ENCODE results near the gene RBMXL2.
A peak's percentile ranks its signal among the peaks of the same experiment; 100 is the strongest.

Gene RBMXL2

DNA sequence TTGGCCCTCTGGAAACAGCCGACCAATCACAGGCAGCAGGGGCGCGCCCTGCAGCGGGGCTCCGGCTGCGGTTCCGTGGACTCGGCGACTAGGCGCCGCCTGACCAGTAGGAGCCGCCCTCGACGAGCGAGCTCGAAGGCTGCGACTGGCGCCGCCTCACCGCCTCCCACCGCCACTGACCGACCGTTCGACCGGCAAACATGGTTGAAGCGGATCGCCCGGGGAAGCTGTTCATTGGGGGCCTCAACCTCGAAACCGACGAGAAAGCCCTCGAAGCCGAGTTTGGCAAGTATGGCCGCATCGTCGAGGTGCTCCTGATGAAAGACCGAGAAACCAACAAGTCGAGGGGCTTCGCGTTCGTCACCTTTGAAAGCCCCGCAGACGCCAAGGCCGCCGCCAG, at the start of gene RBMXL2:
RBMXL2 (plus strand) TSS at position 78 of the 400 bp plus-strand sequence; CDS start at position 201, 123 bp downstream.
- no peak for DNase-seq

DNA sequence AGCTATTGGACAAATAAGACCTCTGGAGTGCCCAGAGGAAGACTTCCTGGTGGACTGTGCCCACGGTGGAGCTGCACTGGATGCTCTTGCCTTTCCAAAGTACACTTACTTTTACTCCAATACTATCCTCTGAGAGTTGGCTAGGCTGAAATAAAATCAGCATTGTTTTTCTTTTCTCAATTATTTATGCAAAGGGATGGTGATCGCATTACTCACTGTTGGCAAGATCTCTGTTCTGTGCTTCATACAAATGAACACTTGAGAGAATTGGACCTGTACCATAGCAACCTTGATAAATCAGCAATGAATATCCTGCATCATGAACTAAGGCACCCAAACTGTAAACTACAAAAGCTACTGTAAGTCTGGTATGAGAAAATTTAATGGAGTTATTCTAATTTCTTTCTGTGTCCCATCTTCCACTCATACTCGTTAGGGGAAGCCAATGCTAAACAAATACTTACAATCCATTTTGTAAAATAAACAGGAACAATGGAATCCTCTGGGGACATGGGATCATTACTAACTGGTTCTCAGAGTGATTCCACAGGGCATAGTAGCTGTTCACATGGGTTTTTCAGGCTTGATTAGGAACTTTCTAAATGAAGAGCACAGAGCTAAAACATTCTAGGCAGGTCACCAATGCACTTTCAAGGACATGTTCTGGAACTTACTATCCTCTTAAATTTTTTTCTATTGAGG, 42.2 kb upstream of the RBMXL2 start:
- DNase-seq, result no peak

DNA sequence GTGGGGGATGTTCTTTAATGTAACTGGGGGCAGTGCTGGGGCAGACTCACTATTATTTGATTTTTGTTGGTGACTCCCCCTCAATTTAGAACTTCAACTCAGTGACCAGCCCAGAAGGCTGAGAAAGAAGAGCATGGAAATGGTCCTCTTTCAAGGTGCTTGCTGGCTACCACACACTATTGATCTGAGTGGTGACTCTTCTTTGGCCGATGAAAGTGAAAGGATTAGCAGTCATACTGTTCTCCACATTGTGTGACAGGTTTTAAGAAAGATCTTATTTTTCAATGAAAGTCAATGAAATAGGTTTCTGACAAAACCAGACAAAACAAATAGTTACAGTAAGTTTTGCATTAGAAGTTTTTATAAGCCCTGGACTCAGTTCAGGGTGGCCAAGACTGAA, 38.6 kb upstream of the RBMXL2 start:
- no peak for DNase-seq

DNA sequence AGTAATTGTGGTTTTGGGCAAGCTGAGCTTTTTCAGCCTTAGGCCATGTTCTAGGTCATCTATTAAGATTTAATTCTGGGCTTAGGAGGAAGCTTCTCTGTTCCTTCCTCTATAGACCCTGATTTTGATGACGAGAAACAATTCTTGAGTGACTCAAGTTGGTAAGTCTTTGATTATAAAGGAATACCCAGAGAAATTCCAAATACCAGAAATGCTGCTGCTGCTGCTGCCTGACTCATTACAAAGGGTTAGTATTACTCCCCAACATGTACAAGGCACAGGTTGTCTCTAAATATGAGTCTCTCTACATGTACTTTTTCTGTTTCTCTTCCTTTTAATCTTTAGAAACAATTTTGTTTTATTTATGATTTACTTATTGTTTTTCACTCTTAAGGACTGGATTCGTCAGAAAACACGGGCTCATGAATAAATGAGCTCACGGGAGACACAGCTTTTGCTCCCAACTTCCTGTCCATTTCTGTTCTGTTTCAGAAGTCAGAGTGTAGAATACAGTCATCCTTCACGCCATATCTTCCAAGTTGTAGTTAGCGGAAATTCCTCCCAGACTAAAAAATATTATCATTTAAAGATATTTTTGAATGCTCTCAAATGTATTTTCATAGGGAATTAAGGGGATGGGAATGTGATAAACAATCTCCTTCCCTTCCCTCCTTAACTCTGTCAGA, 31.8 kb upstream of the RBMXL2 start:
- DNase-seq, result no peak

DNA sequence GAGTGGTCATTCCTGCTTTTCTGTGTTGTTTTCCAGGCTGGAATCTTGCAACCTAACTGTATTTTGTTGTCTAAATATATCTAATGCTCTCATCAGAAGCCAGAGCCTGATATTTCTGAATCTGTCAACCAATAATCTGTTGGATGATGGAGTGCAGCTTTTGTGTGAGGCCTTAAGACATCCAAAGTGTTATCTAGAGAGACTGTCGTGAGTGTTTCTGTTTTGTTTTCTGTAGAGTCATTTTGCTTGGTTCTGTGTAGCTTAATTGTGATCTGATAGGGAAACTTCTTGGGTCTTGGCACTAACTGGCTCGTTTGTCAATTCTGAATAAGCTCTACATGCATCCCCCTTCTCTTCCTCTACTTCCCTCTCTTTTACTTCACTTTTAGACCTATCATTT, 31.2 kb upstream of the RBMXL2 start:
- DNase-seq, result no peak

DNA sequence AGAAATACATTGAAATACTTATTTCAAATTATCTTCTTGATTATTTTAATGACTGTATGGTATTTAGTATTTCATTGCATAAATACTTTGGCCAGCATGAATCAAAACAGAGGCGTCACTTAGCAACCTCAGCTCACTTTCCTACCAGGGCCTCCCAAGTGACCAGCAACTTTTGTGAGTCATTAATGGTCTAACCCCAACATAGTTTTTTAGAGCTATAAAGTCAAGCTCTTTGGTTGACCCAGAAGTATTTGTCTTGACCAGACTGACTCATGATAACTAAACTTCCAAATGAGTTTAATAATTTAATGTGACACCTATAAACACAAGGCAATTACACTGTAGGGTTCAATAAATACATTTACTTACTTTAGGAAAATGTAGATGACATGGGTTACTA, 27.9 kb upstream of the RBMXL2 start:
- no peak for DNase-seq

DNA sequence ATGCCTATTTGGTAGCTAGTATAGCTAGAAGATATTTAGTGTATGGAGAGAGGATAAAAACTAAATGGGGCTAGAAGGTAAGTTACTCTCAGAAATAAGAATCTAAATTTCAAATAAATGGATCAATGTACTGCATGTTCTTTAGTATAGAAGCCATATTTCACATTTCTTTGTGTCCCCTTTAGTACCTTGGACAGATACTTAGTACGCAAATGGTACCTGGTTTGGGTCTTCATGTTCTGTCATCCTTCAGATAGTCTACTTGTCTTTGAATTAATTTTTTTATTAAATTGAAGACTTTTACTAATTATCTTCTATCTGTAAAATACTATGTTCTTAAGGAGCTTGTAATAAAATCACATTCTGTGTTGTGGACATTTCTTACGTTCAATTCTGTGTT, 26.3 kb upstream of the RBMXL2 start:
- DNase-seq, result no peak

DNA sequence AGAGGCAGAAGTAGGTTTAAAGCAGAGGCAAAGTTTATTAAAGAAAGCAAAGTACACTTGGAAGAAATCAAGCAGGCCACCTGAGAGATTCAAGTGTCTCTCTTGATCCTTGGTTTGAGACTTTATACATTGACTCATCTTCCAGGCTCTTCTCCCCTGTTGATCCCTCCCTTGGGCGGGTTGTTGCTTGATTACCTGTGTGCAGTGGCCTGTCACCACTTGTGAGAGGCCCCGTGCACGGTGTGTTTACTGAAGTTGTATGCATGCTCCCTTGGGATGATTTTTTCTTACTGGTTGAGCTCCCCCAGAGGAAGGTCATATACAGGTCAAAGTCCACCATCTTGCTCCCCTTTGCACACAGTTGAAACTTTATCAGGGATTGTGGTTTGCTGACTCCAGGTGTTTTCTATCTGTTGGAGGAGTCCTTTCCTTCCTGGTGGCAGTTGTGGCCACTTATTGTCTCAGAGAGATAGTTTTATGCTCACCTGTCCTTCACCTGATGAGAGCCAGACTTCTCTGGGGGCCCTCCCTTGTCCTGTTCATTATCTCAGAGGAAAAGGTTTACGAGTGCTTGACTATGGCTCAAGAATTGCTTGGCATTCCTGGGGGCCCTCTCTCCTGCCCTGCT, 16.3 kb upstream of the RBMXL2 start:
- DNase-seq, result no peak

DNA sequence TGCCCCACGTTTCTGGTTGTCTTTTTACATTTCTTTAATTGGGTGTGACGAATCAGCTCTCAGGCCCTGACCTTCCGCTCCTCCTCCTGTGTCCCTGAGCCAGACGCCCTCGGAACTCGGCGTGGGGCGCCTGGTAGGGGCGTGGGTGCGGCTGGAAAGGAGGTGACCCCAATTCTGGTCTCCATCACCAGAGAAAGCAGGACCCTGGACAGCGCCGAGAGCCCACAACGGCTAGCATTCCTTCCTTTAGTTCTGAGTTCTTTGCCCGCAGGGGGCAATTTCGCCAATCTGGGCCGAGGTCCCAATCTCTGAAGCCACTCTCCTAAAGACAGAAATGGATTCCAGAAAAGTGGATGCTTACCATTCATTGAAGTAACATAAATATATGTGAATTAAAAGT, 11.7 kb upstream of the RBMXL2 start:
- DNase-seq, result no peak

DNA sequence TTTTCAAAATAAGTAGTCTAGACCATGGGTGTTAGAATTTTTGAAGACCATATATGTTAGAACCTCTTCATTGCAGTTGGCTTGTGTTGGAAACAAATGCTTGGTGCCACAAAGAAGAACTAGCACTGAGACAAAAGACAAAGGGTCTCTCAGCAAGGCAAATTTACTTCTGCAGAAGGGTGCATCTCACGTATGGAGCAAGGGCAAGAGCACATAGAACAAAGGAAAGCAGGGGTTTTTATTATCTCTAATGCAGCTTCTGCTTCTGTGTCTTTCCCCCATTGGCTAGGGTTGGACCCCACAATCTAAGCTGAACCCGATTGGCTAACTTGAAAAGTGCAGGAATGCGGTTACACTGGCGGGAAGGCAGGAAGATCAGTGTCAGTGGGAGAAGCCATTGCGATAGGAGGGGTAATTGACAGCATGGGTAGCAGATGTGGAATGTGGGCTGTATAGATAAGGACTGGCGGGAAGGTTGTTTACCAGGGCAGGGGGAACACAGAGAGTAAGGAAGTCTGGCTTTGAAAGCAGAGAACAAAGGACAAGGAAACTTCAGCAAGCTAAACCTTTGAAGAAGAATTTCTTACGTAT, 9.2 kb upstream of the RBMXL2 start:
- DNase-seq, result no peak

DNA sequence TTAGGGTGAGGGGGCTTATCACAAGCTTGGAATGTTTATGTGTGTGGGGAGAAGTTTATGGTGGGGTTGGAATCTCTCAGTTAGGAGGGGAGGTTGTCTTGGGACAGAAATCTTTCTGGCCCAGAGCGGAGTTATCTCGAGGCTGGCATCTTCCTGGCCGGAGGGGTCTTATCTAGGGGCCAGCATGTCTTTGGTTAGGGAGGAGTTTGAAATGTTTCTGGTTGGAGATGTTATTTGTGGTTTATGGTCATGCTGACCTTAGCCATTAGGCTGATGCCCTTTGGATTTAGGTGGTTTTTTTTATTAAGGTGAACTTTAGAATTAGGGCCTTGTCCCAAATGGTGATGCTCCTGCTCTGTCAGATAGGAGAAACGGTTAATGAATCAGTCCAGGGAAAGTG, 7.9 kb upstream of the RBMXL2 start:
- no peak for DNase-seq

DNA sequence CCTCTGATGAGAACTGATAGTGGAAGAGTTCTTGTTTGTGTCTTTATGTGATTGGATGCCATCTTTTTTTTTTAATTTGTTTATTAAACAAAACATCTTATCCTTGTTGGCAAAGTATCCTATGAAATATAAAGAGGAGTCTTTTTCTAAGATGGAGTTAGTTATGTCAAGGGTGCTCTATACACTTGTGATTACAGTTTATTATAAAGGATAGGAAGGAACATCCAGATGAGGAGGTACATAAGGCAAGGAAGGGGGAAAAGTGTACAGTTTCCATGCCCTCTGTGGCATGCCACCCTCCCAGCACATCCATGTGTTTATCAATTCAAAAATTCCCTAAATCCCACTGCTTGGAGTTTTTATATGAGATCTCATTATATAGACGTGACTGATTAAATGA, 7.4 kb upstream of the RBMXL2 start:
- no peak for DNase-seq

DNA sequence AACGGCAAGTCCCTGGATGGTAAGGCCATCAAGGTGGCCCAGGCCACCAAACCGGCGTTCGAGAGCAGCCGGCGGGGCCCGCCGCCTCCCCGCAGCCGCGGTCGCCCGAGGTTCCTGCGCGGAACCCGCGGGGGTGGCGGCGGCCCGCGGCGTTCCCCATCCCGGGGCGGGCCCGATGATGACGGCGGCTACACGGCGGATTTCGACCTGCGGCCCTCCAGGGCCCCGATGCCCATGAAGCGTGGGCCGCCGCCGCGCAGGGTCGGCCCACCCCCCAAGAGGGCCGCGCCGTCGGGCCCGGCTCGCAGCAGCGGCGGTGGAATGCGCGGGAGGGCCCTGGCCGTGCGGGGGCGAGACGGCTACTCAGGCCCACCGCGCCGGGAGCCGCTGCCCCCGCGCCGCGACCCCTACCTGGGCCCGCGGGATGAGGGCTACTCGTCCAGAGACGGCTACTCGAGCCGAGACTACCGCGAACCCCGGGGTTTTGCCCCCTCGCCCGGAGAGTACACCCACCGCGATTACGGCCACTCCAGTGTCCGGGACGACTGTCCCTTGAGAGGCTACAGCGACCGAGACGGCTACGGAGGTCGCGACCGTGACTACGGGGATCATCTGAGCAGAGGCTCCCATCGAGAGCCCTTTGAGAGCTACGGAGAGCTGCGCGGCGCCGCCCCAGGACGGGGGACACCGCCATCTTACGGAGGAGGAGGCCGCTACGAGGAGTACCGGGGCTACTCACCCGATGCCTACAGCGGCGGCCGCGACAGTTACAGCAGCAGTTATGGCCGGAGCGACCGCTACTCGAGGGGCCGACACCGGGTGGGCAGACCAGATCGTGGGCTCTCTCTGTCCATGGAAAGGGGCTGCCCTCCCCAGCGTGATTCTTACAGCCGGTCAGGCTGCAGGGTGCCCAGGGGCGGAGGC, 792 bp downstream of the RBMXL2 start:
- no peak for DNase-seq

DNA sequence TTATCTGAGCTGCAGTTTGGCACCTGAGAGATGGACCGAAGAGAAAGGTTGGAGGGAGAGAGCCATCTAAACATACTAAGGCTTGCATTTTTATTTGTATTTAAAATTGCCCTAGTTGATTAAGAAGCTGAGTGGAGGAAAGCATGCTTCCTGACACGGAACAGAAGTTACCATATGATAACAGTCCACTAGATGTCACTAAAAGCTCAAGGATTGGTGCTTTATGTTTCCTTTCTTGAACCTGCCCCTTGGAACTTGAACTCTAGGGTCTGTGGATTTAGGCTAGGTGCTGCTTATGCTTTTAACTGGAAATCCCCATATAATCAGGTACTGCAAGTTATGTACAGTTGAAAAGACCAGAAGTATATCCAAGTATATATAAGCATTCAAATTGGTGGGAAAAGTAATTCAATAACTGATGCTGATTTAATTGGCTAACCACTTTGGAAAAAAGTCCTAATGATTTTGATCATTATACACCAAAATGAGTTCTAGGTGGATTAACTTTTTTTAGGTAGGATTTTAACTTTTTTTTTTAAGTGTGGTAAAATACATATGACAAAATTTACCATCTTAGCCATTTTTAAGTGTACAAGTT, 9.5 kb downstream of the RBMXL2 start:
- DNase-seq, result peak; percentile 48

DNA sequence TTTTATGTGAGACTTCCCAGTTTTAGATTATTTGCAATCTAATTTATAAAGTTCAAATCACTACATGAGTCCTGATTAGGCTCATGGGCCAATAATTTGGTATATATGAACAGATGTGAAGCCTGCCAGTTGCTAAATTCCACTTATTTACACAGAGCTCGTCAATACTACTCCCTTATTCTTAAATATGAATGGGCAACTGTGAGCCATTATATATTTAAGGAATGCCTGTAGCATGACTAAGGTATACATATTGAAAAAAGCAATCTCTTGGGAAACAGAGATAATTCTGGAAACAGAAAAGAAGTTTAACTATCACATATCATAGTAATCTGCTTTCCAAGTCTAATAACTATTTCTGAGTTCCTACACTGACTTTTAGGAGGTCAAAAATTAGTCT, 27.0 kb downstream of the RBMXL2 start:
- no peak for DNase-seq

DNA sequence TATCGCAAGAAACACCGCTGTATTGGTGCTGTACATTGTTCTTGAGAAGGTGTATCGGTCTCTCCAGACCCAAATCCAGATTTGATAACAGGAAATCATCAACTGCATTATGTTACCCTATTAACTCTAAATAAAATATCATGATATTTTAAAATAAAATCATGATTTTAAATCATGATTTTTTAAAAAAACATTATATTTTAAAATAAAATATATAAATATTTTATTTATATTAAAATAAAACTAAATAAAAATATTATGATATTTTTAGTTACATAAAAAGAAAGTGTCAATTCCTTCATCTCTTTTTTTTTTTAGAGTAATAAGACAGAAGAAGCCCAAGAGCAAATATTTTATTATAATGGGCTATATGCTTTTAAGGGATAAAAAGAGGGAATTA, 27.6 kb downstream of the RBMXL2 start:
- DNase-seq, result no peak

DNA sequence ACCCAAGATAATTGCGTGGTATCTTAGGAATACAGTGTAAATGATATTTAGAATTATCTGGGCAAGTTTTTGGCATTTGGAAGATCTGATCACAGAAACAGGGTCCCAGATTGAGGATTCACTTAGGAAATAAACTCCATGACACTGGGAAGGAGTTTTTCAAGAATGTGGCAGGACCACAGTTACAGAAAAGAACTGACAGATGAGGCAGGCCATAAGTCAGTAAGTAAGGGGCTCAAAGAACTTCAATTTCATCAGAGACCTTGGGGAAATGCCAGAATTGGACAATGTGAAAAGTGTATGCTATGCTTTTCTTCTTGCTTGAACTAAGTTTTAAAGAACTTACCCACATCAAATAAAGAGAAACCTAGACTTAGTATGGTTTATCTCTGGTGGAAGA, 49.3 kb downstream of the RBMXL2 start:
- DNase-seq, result no peak

All from CD4-positive, alpha-beta T cell treated with Interleukin-12 subunit alpha and Interleukin-12 subunit beta, for 1 hour (primary cell).